ENCODE measurements around the gene DACH2.

DACH2 gene

GRCh38 chrX:86322913-86323312 is 174.7 kb downstream of the DACH2 start:
- DNase-seq (ENCODE audit: low read depth): no peak

GRCh38 chrX:86329174-86329573 is 180.9 kb downstream of the DACH2 start:
- DNase-seq (ENCODE audit: low read depth): no peak

- DNase-seq (ENCODE audit: low read depth): no peak
Observed at GRCh38 chrX:86348669-86349068, 200.4 kb downstream of the DACH2 start.

- no peak for DNase-seq (ENCODE audit: low read depth)
Observed at GRCh38 chrX:86349115-86349514, 200.9 kb downstream of the DACH2 start.

- DNase-seq (ENCODE audit: low read depth): no peak
Observed at GRCh38 chrX:86369847-86370630, 221.8 kb downstream of the DACH2 start.

GRCh38 chrX:86370927-86371326 is 222.7 kb downstream of the DACH2 start:
- DNase-seq (ENCODE audit: low read depth): no peak

GRCh38 chrX:86379209-86379608 is 231.0 kb downstream of the DACH2 start:
- DNase-seq (ENCODE audit: low read depth): no peak

- no peak for DNase-seq (ENCODE audit: low read depth)
Observed at GRCh38 chrX:86383681-86384540, 235.7 kb downstream of the DACH2 start.

- DNase-seq (ENCODE audit: low read depth): no peak
Observed at GRCh38 chrX:86407371-86407770, 259.1 kb downstream of the DACH2 start.

GRCh38 chrX:86421771-86422170 is 273.5 kb downstream of the DACH2 start:
- no peak for DNase-seq (ENCODE audit: low read depth)

GRCh38 chrX:86436116-86436515 is 287.9 kb downstream of the DACH2 start:
- DNase-seq (ENCODE audit: low read depth): no peak

- no peak for DNase-seq (ENCODE audit: low read depth)
Observed at GRCh38 chrX:86455495-86455894, 307.2 kb downstream of the DACH2 start.

GRCh38 chrX:86460760-86461159 is 312.5 kb downstream of the DACH2 start:
- DNase-seq (ENCODE audit: low read depth): no peak

GRCh38 chrX:86504297-86504696 is 356.0 kb downstream of the DACH2 start:
- DNase-seq (ENCODE audit: low read depth): no peak

GRCh38 chrX:86507331-86507730 is 359.1 kb downstream of the DACH2 start:
- no peak for DNase-seq (ENCODE audit: low read depth)

- DNase-seq (ENCODE audit: low read depth): no peak
Observed at GRCh38 chrX:86579777-86580176, 431.5 kb downstream of the DACH2 start.

GRCh38 chrX:86604607-86605006 is 456.4 kb downstream of the DACH2 start:
- no peak for DNase-seq (ENCODE audit: low read depth)

GRCh38 chrX:86696951-86697350 is 548.7 kb downstream of the DACH2 start:
- DNase-seq (ENCODE audit: low read depth): no peak

GRCh38 chrX:86711531-86712180 is 563.4 kb downstream of the DACH2 start:
- DNase-seq (ENCODE audit: low read depth): no peak

GRCh38 chrX:86714441-86714840 is 566.2 kb downstream of the DACH2 start:
- DNase-seq (ENCODE audit: low read depth): no peak

GRCh38 chrX:86724277-86724676 is 576.0 kb downstream of the DACH2 start:
- DNase-seq (ENCODE audit: low read depth): no peak

GRCh38 chrX:86747091-86747490 is 598.8 kb downstream of the DACH2 start:
- no peak for DNase-seq (ENCODE audit: low read depth)

- no peak for DNase-seq (ENCODE audit: low read depth)
Observed at GRCh38 chrX:86805241-86805640, 657.0 kb downstream of the DACH2 start.
